Measurements from ENCODE around the gene AGMO. TPM values are rescaled to one million over a fixed set of nuclear protein-coding genes. Genes with fewer than 3 reads are reported as not detected.

The AGMO gene
- total RNA-seq, 1 experiment from 2014 or later: not detected

DNA sequence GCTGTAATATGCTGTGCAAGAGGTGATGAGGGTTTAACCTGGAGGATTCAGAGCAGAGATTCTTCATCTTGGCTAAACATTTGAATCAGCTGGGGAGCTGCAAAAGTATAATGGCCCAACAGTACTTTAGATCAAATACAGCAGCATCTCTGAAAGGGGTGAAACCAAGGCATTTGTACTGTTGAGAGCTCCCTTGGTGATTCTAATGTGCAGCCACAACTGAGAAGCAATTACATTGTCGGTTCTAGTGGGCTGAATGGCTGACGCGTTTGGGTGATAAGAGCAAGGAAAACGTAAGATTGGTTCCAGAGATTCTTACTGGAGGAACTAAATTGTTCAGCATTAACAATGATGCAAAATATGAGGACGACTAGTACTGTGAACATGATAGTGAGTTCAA lies 269.7 kb downstream of the AGMO start:
- DNase-seq (ENCODE audit: low read depth, low spot score) (no peak), ATAC-seq (no peak)
- Histone ChIP-seq H3K4me1 (ENCODE audit: control insufficient read depth in 1 of 2, insufficient read depth in 2 of 2, low read length in 2 of 2) (no peaks in the 10 kb centered on the region), H3K79me2 (ENCODE audit: insufficient read depth, low read length) (no peaks in the 10 kb centered on the region), H3K27ac (ENCODE audit: low read depth, low read length) (no peak overlapping the region), H3K36me3 (ENCODE audit: control insufficient read depth in 1 of 2, insufficient read depth in 2 of 2, low read length in 2 of 2) (no peaks in the 10 kb centered on the region), H3K4me3 (replicated peaks in 1 of 2; ENCODE audit: low read depth in 1 of 2, low read length in 2 of 2) (no peak overlapping the region), H3K4me2 (ENCODE audit: low read length) (no peak overlapping the region), H2AFZ (ENCODE audit: low read depth, low read length, poor library complexity, severe bottlenecking) (no peak overlapping the region), H4K20me1 (ENCODE audit: insufficient read depth) (no peaks in the 10 kb centered on the region), H3K9ac (ENCODE audit: low read length) (no peak overlapping the region), H3K27me3 (ENCODE audit: insufficient read depth, low read length) (no peaks in the 10 kb centered on the region), H3K9me2 (ENCODE audit: insufficient read depth) (no peaks in the 10 kb centered on the region), H3K9me3 (ENCODE audit: control insufficient read depth in 1 of 2, insufficient read depth in 1 of 2, low read depth in 1 of 2, low read length in 2 of 2) (no peaks in the 10 kb centered on the region; a peak in 1 of 4 replicates)
- POLR2A ChIA-PET: no interaction called here
- intact Hi-C loops (cut with micrococcal nuclease): no loop called here
- BruUV-seq (replicated peaks): no TSS peak
- TF ChIP-seq, protein P1, sequence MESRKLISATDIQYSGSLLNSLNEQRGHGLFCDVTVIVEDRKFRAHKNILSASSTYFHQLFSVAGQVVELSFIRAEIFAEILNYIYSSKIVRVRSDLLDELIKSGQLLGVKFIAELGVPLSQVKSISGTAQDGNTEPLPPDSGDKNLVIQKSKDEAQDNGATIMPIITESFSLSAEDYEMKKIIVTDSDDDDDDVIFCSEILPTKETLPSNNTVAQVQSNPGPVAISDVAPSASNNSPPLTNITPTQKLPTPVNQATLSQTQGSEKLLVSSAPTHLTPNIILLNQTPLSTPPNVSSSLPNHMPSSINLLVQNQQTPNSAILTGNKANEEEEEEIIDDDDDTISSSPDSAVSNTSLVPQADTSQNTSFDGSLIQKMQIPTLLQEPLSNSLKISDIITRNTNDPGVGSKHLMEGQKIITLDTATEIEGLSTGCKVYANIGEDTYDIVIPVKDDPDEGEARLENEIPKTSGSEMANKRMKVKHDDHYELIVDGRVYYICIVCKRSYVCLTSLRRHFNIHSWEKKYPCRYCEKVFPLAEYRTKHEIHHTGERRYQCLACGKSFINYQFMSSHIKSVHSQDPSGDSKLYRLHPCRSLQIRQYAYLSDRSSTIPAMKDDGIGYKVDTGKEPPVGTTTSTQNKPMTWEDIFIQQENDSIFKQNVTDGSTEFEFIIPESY (IDR thresholded peaks at IDR 0.05; ENCODE audit: extremely low read depth, insufficient replicate concordance, low read length): no peak
- TF ChIP-seq, protein P2, sequence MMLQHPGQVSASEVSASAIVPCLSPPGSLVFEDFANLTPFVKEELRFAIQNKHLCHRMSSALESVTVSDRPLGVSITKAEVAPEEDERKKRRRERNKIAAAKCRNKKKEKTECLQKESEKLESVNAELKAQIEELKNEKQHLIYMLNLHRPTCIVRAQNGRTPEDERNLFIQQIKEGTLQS (IDR thresholded peaks at IDR 0.05): no peak
- TF ChIP-seq RAD21 (IDR thresholded peaks at IDR 0.05; ENCODE audit: low read depth) (no peak), JUND (IDR thresholded peaks at IDR 0.05) (no peak), POLR2AphosphoS5 (IDR thresholded peaks at IDR 0.05; ENCODE audit: low read depth, low read length) (no peak), POLR2A (IDR thresholded peaks at IDR 0.05; ENCODE audit: borderline replicate concordance, extremely low read depth, insufficient read depth, insufficient read length) (no peak), ELF1 (IDR thresholded peaks at IDR 0.05; ENCODE audit: borderline replicate concordance, low read depth) (no peak), ZNF274 (IDR thresholded peaks at IDR 0.05; ENCODE audit: low read depth, low read length) (no peak), YY1 (IDR thresholded peaks at IDR 0.05; ENCODE audit: extremely low read depth, insufficient replicate concordance, low read depth, low read length) (no peak), ZFX (IDR thresholded peaks at IDR 0.05) (no peak), EGR1 (IDR thresholded peaks at IDR 0.05; ENCODE audit: low read depth) (no peak), CBX3 (IDR thresholded peaks at IDR 0.05; ENCODE audit: low read depth) (no peak), FOSL1 (IDR thresholded peaks at IDR 0.05; ENCODE audit: low read depth) (no peak), SRF (IDR thresholded peaks at IDR 0.05; ENCODE audit: low read depth) (no peak)
- TF ChIP-seq, protein P3, sequence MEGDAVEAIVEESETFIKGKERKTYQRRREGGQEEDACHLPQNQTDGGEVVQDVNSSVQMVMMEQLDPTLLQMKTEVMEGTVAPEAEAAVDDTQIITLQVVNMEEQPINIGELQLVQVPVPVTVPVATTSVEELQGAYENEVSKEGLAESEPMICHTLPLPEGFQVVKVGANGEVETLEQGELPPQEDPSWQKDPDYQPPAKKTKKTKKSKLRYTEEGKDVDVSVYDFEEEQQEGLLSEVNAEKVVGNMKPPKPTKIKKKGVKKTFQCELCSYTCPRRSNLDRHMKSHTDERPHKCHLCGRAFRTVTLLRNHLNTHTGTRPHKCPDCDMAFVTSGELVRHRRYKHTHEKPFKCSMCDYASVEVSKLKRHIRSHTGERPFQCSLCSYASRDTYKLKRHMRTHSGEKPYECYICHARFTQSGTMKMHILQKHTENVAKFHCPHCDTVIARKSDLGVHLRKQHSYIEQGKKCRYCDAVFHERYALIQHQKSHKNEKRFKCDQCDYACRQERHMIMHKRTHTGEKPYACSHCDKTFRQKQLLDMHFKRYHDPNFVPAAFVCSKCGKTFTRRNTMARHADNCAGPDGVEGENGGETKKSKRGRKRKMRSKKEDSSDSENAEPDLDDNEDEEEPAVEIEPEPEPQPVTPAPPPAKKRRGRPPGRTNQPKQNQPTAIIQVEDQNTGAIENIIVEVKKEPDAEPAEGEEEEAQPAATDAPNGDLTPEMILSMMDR (IDR thresholded peaks at IDR 0.05 in 2 of 3, conservative IDR thresholded peaks at IDR 0.05 in 1 of 3; ENCODE audit: borderline replicate concordance in 1 of 3, insufficient read depth in 1 of 3, low read depth in 2 of 3, low read length in 2 of 3): no peak
- TF ChIP-seq, protein P4, sequence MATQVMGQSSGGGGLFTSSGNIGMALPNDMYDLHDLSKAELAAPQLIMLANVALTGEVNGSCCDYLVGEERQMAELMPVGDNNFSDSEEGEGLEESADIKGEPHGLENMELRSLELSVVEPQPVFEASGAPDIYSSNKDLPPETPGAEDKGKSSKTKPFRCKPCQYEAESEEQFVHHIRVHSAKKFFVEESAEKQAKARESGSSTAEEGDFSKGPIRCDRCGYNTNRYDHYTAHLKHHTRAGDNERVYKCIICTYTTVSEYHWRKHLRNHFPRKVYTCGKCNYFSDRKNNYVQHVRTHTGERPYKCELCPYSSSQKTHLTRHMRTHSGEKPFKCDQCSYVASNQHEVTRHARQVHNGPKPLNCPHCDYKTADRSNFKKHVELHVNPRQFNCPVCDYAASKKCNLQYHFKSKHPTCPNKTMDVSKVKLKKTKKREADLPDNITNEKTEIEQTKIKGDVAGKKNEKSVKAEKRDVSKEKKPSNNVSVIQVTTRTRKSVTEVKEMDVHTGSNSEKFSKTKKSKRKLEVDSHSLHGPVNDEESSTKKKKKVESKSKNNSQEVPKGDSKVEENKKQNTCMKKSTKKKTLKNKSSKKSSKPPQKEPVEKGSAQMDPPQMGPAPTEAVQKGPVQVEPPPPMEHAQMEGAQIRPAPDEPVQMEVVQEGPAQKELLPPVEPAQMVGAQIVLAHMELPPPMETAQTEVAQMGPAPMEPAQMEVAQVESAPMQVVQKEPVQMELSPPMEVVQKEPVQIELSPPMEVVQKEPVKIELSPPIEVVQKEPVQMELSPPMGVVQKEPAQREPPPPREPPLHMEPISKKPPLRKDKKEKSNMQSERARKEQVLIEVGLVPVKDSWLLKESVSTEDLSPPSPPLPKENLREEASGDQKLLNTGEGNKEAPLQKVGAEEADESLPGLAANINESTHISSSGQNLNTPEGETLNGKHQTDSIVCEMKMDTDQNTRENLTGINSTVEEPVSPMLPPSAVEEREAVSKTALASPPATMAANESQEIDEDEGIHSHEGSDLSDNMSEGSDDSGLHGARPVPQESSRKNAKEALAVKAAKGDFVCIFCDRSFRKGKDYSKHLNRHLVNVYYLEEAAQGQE (IDR thresholded peaks at IDR 0.05; ENCODE audit: low read depth): no peak
- TF ChIP-seq, protein P5, sequence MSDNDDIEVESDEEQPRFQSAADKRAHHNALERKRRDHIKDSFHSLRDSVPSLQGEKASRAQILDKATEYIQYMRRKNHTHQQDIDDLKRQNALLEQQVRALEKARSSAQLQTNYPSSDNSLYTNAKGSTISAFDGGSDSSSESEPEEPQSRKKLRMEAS (IDR thresholded peaks at IDR 0.05): no peak
- CTCF ChIA-PET: interaction anchor here (1.0 to 1.8 kb wide), 3 partner anchors 11 to 429 kb away, joined by 3 to 4 read pairs (median 4); no protein-coding TSS in a partner anchor
- RAD21 ChIA-PET (ENCODE audit: low non-redundant PET in 1 of 2, low total read pairs in 2 of 2, uncharacterized antibody in 2 of 2, unreplicated experiment in 2 of 2): no interaction called here
